G401 (cell line): Measurements from ENCODE around the gene RNF40. TPM values are rescaled to one million over a fixed set of nuclear protein-coding genes. Genes with fewer than 3 reads are reported as not detected.

ENCODE experiments used
- DNase-seq: peaks from one replicate; pipeline ENCODE4 v3.0.0-alpha.2; 2015; ENCODE audit warnings: low spot score
- in situ Hi-C: cut with HindIII; loops from 2 replicates; pipeline ENCODE4 v1.10.0; 2016; ENCODE audit warnings: low sequenced_read_pairs, mixed read lengths
- total RNA-seq: library from RNA; depleted of rRNA; stranded (reverse); fragments of >200 nt; shearing (Covaris generic); gene quantifications from 2 replicates; pipeline ENCODE4 v1.2.3, GENCODE V29; 2014

RNF40 gene
- total RNA-seq, 1 experiment from 2014 or later = 189 TPM

DNA sequence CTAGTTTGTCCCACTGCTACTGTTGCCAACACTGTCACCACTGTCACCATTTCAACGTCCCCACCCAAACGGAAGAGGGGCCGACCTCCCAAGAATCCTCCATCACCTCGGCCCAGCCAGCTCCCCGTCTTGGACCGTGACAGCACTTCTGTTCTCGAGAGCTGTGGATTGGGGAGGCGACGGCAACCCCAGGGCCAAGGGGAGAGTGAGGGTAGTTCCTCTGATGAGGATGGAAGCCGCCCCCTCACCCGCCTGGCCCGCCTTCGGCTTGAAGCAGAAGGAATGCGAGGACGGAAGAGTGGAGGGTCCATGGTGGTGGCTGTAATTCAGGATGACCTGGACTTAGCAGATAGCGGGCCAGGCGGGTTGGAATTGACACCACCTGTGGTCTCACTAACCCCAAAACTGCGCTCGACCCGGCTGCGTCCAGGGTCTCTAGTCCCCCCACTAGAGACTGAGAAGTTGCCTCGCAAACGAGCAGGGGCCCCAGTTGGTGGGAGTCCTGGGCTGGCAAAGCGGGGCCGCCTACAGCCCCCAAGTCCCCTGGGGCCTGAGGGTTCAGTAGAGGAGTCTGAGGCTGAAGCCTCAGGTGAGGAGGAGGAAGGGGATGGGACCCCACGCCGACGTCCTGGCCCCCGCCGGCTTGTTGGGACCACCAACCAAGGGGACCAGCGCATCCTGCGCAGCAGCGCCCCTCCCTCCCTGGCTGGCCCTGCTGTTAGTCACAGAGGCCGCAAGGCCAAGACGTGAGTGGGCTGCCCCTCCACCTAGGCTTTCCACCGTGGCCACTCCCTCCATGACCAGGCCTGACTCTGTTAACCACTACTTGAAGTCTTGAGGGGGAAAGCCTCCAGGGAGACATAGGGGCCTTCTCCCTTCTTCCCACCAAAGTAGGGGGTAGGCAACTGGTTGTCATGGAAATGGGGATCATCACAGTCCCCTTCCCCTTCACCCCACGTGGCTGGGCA is 22.9 kb upstream of the RNF40 start:
- in situ Hi-C loops = no loop called here
- DNase-seq = no peak

DNA sequence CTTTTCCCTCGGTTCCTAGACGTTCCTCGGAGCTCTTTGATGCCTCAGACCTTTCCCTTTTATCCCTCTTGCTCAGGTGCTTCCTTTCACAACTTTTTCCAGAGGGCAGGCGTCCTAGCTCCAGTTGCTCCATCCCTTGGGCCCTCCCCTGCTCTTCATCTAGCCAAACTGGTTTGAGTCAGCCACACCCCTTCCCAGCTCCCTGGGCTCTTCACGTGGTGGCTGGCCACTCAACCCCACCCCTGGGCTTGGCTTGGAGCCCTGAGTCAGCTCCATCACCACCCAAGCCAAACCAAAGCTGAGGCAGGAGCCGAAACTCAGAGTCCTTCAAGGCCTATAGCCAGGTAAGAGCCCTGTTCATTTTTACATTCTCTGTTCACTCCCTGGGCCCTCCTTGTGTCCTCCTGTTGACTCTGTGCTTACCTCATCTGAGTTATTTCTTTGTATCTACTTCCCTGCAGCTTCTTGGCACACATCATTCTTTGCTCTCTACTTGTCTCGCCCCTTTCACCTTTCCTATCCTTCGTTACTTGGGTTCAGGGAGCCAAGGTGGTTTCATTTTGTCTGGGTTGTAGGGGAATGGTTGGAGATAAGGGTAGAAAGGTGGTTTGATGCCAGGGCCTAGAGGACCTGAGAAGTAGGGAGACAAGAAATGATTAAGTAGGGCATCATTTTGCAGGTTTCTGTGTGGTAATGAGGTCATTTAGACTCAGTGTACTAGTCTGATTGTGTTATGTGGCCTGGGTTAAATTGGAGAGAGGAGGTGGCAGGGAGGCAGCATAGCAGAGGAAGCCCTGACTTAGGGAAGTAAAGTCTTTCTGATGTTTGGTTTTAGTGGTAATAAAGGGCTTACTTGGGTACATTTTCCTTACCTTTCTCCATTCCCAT is 21.5 kb upstream of the RNF40 start:
- no peak for DNase-seq
- in situ Hi-C loops = no loop called here

- in situ Hi-C loops = no loop called here
- no peak for DNase-seq
Measured at GRCh38 chr16:30741461-30741914, 20.6 kb upstream of the RNF40 start.

DNA sequence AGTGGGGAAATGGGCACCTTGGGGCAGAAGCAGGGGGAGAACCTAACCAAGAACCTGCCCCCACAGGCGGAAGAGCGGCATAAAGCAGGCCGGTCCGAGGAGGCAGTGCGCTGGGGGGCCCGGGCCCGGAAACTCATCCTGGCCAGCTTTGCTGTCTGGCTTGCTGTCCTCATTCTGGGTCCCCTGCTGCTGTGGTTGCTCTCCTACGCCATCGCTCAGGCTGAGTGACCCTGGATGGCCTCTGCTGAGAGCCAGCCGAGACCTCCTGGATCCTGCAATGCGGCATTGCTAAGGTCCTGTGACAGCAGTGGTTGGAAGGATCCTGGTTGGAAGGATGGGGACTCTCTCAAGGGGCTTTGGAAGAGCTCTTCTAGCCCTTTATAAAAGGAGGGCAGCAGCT is 18.4 kb upstream of the RNF40 start:
- in situ Hi-C loops = no loop called here
- no peak for DNase-seq

- no peak for DNase-seq
- in situ Hi-C loops = no loop called here
Measured at GRCh38 chr16:30744183-30744582, 17.9 kb upstream of the RNF40 start.

DNA sequence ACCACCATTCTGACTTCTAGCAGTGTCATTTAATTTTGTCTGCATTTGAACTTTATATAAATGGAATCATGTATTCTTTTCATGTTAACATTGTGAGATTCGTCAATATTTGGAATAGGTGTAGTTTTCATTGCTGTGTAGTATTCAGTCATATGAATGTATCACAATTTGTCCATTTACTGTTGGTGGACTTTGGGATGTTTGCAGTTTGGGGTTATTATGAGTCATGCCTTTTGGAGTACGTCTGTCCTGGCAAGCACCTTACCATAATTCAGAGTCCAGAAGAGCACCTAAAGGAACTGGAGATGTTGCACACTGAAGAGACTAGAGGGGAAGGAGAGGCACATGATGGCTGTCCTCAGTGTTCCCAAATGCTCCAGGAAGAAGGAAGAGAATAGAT is 17.0 kb upstream of the RNF40 start:
- in situ Hi-C loops = no loop called here
- no peak for DNase-seq

- no peak for DNase-seq
- in situ Hi-C loops = no loop called here
Measured at GRCh38 chr16:30746638-30747175, 15.4 kb upstream of the RNF40 start.

- in situ Hi-C loops = no loop called here
- DNase-seq = no peak
Measured at GRCh38 chr16:30747331-30747730, 14.8 kb upstream of the RNF40 start.

DNA sequence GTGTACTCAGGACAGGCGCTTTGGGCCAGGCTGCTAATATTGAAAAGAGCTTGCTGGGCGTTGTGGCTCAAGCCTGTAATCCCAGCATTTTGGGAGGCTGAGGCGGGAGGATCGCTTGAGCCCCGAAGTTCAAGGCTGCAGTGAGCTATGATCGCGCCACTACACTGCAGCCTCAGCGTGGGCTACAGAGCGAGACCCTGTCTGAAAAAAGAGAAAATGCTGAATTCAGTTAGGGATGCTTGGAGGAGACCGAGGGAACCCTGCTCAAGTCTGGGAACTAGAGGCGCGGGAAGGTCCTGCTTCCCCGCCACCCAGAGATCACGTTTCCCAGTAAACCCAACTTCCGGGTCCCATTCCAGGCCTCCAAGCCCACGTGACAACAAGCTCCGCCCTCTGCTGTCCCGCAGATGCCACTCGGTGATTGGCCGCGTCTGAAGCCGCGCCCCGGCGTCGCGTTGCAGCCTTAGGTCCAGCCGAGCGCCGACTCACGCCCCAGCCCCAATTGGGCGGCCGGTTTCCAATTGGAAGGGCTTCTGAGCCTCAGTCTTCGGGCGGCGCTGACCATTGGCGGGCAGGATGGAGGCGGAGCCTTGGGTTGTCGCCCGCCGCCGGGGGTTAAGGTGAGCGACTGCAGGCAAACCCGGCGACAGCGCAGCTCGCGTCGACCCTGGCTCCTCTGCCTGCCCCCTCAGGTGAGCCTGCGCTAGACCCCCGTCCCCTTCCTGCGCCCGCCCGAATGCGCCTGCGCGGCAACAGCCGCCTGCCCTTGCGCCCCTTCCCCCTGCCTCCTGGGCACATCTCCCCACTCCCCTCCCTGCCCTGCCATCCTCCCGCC is 14.1 kb upstream of the RNF40 start, which contains the start of gene PHKG2:
Gene PHKG2 (plus strand): TSS at position 627 of the 835 bp plus-strand sequence. CDS start 396 bp downstream, outside the sequence.
- DNase-seq = peak; percentile 100
- in situ Hi-C loops = no loop called here

DNA sequence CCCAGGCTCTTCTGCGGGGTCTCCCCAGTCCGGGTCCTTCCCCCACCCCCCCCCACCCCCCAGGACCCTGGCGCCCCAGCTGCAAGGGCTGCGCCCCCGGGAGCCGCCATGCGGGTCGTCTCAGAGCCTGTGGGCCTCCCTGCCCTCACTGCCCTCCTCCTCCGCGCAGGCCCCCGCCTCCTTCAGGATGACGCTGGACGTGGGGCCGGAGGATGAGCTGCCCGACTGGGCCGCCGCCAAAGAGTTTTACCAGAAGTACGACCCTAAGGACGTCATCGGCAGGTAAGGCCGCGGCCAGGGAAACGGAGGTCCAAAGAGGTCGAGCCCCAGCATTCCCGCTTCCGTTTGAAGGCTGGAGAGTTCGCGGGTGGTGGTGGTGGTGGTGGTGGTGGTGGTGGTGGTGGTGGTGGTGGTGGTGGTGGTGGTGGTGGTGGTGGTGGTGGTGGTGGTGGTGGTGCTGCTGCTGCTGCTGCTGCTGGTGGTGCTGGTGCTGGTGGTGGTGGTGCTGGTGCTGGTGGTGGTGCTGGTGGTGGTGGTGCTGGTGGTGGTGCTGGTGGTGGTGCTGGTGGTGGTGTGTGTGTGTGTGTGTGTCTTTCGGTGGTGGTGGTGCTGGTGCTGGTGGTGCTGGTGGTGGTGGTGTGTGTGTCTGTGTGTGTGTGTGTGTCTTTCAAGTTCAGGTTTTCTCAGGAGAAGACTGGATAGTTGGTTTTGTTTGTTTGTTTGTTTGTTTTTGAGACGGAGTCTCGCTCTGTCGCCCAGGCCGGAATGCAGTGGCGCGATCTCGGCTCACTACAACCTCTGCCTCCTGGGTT is 13.3 kb upstream of the RNF40 start:
- in situ Hi-C loops = no loop called here

GRCh38 chr16:30750201-30750600 is 11.9 kb upstream of the RNF40 start:
- in situ Hi-C loops = loop anchor here (10.0 kb wide), 1 partner anchor 155 kb away; no protein-coding TSS in a partner anchor
- DNase-seq = no peak

More for the DNA sequence above, 13.3 kb upstream of the RNF40 start:
- peak; percentile 25 for DNase-seq

DNA sequence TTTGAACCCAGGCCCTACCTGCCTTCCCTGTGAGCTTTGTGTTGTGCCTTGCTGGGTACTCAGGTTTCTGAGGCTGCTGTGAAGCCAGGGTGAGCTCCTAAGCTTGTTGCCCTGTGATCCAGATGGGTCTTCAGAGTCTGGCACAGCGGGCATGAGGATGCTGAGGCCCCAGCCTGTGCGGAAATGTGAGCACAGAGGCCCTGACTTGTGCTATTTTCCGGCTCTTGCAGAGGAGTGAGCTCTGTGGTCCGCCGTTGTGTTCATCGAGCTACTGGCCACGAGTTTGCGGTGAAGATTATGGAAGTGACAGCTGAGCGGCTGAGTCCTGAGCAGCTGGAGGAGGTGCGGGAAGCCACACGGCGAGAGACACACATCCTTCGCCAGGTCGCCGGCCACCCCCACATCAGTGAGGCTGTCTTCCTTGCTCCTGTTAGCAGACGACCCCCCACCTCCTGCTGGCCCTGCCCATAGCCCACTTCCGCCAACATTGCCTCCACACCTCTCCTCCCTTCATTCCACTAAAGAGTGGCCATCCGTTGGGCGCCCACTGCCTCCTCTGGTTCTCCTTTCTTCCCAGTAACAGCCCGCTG is 11.2 kb upstream of the RNF40 start:
- in situ Hi-C loops = loop anchor here (10.0 kb wide), 1 partner anchor 154 kb away; no protein-coding TSS in a partner anchor
- no peak for DNase-seq

GRCh38 chr16:30753596-30753995 is 8.5 kb upstream of the RNF40 start:
- in situ Hi-C loops = loop anchor here (10.0 kb wide), 1 partner anchor 151 kb away; no protein-coding TSS in a partner anchor
- no peak for DNase-seq

DNA sequence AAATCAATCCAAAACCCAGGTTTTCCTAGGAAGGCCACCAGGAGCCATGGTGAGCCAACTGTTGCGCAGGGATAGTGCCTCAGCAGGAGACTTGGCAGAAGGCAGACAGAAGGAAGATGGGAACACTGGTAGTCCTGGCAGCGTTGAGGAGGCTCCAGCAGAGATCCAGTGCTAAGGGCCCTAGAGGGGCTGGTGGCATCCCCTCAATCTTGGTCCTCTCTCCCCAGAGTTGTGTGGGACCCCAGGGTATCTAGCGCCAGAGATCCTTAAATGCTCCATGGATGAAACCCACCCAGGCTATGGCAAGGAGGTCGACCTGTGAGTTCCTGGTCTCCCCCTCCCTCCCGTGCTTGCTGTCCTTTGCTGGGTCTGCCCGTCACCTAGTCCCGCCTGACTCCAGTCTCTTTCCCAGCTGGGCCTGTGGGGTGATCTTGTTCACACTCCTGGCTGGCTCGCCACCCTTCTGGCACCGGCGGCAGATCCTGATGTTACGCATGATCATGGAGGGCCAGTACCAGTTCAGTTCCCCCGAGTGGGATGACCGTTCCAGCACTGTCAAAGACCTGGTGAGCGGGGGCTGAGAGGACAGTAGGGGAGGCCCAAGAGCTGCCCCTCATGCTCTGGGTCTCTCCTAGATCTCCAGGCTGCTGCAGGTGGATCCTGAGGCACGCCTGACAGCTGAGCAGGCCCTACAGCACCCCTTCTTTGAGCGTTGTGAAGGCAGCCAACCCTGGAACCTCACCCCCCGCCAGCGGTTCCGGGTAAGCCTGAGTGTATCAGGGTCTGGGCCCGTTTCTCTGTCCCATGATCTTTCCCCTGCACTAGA is 6.0 kb upstream of the RNF40 start:
- DNase-seq = no peak
- in situ Hi-C loops = loop anchor here (10.0 kb wide), 1 partner anchor 149 kb away; no protein-coding TSS in a partner anchor

- in situ Hi-C loops = loop anchor here (10.0 kb wide), 1 partner anchor 148 kb away; no protein-coding TSS in a partner anchor
- no peak for DNase-seq
Measured at GRCh38 chr16:30756781-30757100, 5.4 kb upstream of the RNF40 start.

GRCh38 chr16:30757316-30757715 is 4.8 kb upstream of the RNF40 start:
- in situ Hi-C loops = loop anchor here (10.0 kb wide), 1 partner anchor 147 kb away; no protein-coding TSS in a partner anchor

More at GRCh38 chr16:30757316-30757715, 4.8 kb upstream of the RNF40 start:
- DNase-seq = peak; percentile 61
